ENCODE measurements around the gene TSR3. TPM values are rescaled to one million over a fixed set of nuclear protein-coding genes. Genes with fewer than 3 reads are reported as not detected.

The TSR3 gene
- total and polyA plus RNA-seq, 4 donors, result 20.3 to 29.9 (median 28.9) TPM

GRCh38 chr16:1323296-1324239 lies 28.1 kb downstream of the TSR3 start (continued):
- TF ChIP-seq FOXA2 (IDR thresholded peaks at IDR 0.05), result no peak

DNA sequence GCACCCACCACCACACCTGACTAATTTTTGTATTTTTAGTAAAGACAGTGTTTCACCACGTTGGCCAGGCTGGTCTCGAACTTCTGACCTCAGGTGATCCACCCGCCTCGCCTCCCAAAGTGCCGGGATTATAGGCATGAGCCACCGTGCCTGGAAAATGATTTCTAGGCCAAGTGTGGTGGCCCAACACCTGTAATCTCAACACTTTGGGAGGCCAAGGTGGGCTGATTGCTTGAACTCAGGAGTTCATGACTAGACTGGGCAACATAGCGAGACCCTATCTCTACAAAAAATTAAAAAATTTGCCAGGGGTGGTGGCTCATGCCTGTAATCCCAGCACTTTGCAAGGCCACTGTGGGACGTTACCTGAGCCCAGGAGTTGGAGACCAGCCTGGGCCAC lies 29.3 kb downstream of the TSR3 start:
- TF ChIP-seq CTCF (IDR thresholded peaks at IDR 0.05; ENCODE audit: low read depth, low read length, missing input control) (no peak), RXRA (IDR thresholded peaks at IDR 0.05) (no peak), RAD21 (IDR thresholded peaks at IDR 0.05) (no peak), FOXA1 (IDR thresholded peaks at IDR 0.05) (no peak), TAF1 (conservative IDR thresholded peaks at IDR 0.05) (no peak), GABPA (IDR thresholded peaks at IDR 0.05 in 1 of 2, conservative IDR thresholded peaks at IDR 0.05 in 1 of 2) (no peak), EGR1 (IDR thresholded peaks at IDR 0.05; ENCODE audit: low read depth in 2 of 2) (no peak), SP1 (IDR thresholded peaks at IDR 0.05) (no peak), FOXA2 (IDR thresholded peaks at IDR 0.05) (no peak), YY1 (IDR thresholded peaks at IDR 0.05) (no peak), JUND (IDR thresholded peaks at IDR 0.05) (no peak), NR2F2 (IDR thresholded peaks at IDR 0.05) (no peak)
- TF ChIP-seq, protein P1, sequence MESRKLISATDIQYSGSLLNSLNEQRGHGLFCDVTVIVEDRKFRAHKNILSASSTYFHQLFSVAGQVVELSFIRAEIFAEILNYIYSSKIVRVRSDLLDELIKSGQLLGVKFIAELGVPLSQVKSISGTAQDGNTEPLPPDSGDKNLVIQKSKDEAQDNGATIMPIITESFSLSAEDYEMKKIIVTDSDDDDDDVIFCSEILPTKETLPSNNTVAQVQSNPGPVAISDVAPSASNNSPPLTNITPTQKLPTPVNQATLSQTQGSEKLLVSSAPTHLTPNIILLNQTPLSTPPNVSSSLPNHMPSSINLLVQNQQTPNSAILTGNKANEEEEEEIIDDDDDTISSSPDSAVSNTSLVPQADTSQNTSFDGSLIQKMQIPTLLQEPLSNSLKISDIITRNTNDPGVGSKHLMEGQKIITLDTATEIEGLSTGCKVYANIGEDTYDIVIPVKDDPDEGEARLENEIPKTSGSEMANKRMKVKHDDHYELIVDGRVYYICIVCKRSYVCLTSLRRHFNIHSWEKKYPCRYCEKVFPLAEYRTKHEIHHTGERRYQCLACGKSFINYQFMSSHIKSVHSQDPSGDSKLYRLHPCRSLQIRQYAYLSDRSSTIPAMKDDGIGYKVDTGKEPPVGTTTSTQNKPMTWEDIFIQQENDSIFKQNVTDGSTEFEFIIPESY (IDR thresholded peaks at IDR 0.05), result no peak
- TF ChIP-seq, protein P2, sequence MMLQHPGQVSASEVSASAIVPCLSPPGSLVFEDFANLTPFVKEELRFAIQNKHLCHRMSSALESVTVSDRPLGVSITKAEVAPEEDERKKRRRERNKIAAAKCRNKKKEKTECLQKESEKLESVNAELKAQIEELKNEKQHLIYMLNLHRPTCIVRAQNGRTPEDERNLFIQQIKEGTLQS (IDR thresholded peaks at IDR 0.05), result no peak
- Histone ChIP-seq H3K9ac (ENCODE audit: low read depth in 1 of 2, low read length in 2 of 2) (no peak overlapping the region), H3K9me3 (ENCODE audit: control insufficient read depth in 4 of 4, low read length in 3 of 4) (no peaks in the 10 kb centered on the region), H3K27me3 (ENCODE audit: control insufficient read depth in 4 of 4, insufficient read depth in 4 of 4, low read length in 3 of 4) (no peaks in the 10 kb centered on the region), H3K4me3 (ENCODE audit: low read depth in 1 of 3, low read length in 3 of 3) (no peak overlapping the region), H3K4me1 (ENCODE audit: control insufficient read depth in 4 of 4, insufficient read depth in 4 of 4, low read length in 3 of 4) (no peaks in the 10 kb centered on the region), H3K27ac (ENCODE audit: low read depth in 1 of 2, low read length in 2 of 2) (no peak overlapping the region), H3K36me3 (ENCODE audit: control insufficient read depth in 4 of 4, insufficient read depth in 3 of 4, low read depth in 1 of 4, low read length in 3 of 4) (peaks cover 23 to 69% (median 35%) of the 10 kb centered on the region in 4 donors)
- WGBS, result 98% methylated on average over 8 of the region's 8 CpGs
- DNase-seq (ENCODE audit: low spot score), result no peak

GRCh38 chr16:1320658-1321240 lies 30.9 kb downstream of the TSR3 start:
- no peak overlapping the region for H3K4me3 ChIP-seq (ENCODE audit: low read depth in 1 of 3, low read length in 3 of 3)
- peaks cover 31 to 86% (median 46%) of the 10 kb centered on the region in 4 donors for H3K36me3 ChIP-seq (ENCODE audit: control insufficient read depth in 4 of 4, insufficient read depth in 3 of 4, low read depth in 1 of 4, low read length in 3 of 4)
- H3K4me1 ChIP-seq (ENCODE audit: control insufficient read depth in 4 of 4, insufficient read depth in 4 of 4, low read length in 3 of 4), result no peaks in the 10 kb centered on the region
- no peaks in the 10 kb centered on the region for H3K27me3 ChIP-seq (ENCODE audit: control insufficient read depth in 4 of 4, insufficient read depth in 4 of 4, low read length in 3 of 4)
- no peak overlapping the region for H3K27ac ChIP-seq (ENCODE audit: low read depth in 1 of 2, low read length in 2 of 2)
- H3K9ac ChIP-seq (ENCODE audit: low read depth in 1 of 2, low read length in 2 of 2), result no peak overlapping the region
- 87% methylated on average over 22 of the region's 22 CpGs for WGBS
- no peaks in the 10 kb centered on the region for H3K9me3 ChIP-seq (ENCODE audit: control insufficient read depth in 4 of 4, low read length in 3 of 4)
- no peak for DNase-seq (ENCODE audit: low spot score)
- TF ChIP-seq HNF4G (IDR thresholded peaks at IDR 0.05) (no peak), RAD21 (IDR thresholded peaks at IDR 0.05) (no peak), JUND (IDR thresholded peaks at IDR 0.05) (no peak), MAX (IDR thresholded peaks at IDR 0.05) (no peak), FOXA1 (IDR thresholded peaks at IDR 0.05) (no peak), EGR1 (IDR thresholded peaks at IDR 0.05; ENCODE audit: low read depth in 2 of 2) (no peak), FOXA2 (IDR thresholded peaks at IDR 0.05) (no peak), GABPA (IDR thresholded peaks at IDR 0.05 in 1 of 2, conservative IDR thresholded peaks at IDR 0.05 in 1 of 2) (no peak), YY1 (IDR thresholded peaks at IDR 0.05) (no peak), HNF4A (conservative IDR thresholded peaks at IDR 0.05) (no peak)
- TF ChIP-seq, protein P3, sequence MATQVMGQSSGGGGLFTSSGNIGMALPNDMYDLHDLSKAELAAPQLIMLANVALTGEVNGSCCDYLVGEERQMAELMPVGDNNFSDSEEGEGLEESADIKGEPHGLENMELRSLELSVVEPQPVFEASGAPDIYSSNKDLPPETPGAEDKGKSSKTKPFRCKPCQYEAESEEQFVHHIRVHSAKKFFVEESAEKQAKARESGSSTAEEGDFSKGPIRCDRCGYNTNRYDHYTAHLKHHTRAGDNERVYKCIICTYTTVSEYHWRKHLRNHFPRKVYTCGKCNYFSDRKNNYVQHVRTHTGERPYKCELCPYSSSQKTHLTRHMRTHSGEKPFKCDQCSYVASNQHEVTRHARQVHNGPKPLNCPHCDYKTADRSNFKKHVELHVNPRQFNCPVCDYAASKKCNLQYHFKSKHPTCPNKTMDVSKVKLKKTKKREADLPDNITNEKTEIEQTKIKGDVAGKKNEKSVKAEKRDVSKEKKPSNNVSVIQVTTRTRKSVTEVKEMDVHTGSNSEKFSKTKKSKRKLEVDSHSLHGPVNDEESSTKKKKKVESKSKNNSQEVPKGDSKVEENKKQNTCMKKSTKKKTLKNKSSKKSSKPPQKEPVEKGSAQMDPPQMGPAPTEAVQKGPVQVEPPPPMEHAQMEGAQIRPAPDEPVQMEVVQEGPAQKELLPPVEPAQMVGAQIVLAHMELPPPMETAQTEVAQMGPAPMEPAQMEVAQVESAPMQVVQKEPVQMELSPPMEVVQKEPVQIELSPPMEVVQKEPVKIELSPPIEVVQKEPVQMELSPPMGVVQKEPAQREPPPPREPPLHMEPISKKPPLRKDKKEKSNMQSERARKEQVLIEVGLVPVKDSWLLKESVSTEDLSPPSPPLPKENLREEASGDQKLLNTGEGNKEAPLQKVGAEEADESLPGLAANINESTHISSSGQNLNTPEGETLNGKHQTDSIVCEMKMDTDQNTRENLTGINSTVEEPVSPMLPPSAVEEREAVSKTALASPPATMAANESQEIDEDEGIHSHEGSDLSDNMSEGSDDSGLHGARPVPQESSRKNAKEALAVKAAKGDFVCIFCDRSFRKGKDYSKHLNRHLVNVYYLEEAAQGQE (IDR thresholded peaks at IDR 0.05), result no peak
- TF ChIP-seq, protein P1 (IDR thresholded peaks at IDR 0.05), result no peak

All from liver (tissue), 9 donors.